ENCODE results near the gene MAGI2.

MAGI2 gene

GRCh38 chr7:79451580-79451979, 1.9 kb downstream of the MAGI2 start:
- DNase-seq: no peak

- peak; percentile 13 for DNase-seq
Measured at GRCh38 chr7:79442766-79443165, 10.7 kb downstream of the MAGI2 start.

- peak; percentile 12 for DNase-seq
Measured at GRCh38 chr7:79436378-79436777, 17.1 kb downstream of the MAGI2 start.

GRCh38 chr7:79434867-79435266, 18.6 kb downstream of the MAGI2 start:
- DNase-seq: no peak

GRCh38 chr7:79434098-79434497, 19.4 kb downstream of the MAGI2 start:
- DNase-seq: peak; percentile 77

- DNase-seq: no peak
Measured at GRCh38 chr7:79430391-79430790, 23.1 kb downstream of the MAGI2 start.

- DNase-seq: no peak
Measured at GRCh38 chr7:79425665-79426064, 27.8 kb downstream of the MAGI2 start.

- no peak for DNase-seq
Measured at GRCh38 chr7:79421751-79422150, 31.7 kb downstream of the MAGI2 start.

- DNase-seq: peak; percentile 93
Measured at GRCh38 chr7:79420464-79420863, 33.0 kb downstream of the MAGI2 start.

GRCh38 chr7:79414910-79415309, 38.6 kb downstream of the MAGI2 start:
- DNase-seq: no peak

GRCh38 chr7:79412915-79413314, 40.6 kb downstream of the MAGI2 start:
- no peak for DNase-seq

- no peak for DNase-seq
Measured at GRCh38 chr7:79412438-79412837, 41.0 kb downstream of the MAGI2 start.

- DNase-seq: no peak
Measured at GRCh38 chr7:79410345-79410744, 43.1 kb downstream of the MAGI2 start.

GRCh38 chr7:79407351-79407750, 46.1 kb downstream of the MAGI2 start:
- no peak for DNase-seq

- no peak for DNase-seq
Measured at GRCh38 chr7:79406371-79406770, 47.1 kb downstream of the MAGI2 start.

- no peak for DNase-seq
Measured at GRCh38 chr7:79405368-79405767, 48.1 kb downstream of the MAGI2 start.

- DNase-seq: no peak
Measured at GRCh38 chr7:79403879-79404278, 49.6 kb downstream of the MAGI2 start.

GRCh38 chr7:79403451-79403850, 50.0 kb downstream of the MAGI2 start:
- DNase-seq: peak; percentile 13

GRCh38 chr7:79401254-79401653, 52.2 kb downstream of the MAGI2 start:
- DNase-seq: no peak

- DNase-seq: no peak
Measured at GRCh38 chr7:79400222-79400621, 53.2 kb downstream of the MAGI2 start.

- no peak for DNase-seq
Measured at GRCh38 chr7:79398138-79398749, 55.2 kb downstream of the MAGI2 start.

- no peak for DNase-seq
Measured at GRCh38 chr7:79386688-79387422, 66.6 kb downstream of the MAGI2 start.

- no peak for DNase-seq
Measured at GRCh38 chr7:79381921-79382320, 71.5 kb downstream of the MAGI2 start.

- no peak for DNase-seq
Measured at GRCh38 chr7:79377097-79377496, 76.4 kb downstream of the MAGI2 start.
